ENCODE data around the gene HOXB1. TPM values are rescaled to one million over a fixed set of nuclear protein-coding genes. Genes with fewer than 3 reads are reported as not detected.

Gene HOXB1
- total RNA-seq, 4 donors from 2014 or later, result not detected

DNA sequence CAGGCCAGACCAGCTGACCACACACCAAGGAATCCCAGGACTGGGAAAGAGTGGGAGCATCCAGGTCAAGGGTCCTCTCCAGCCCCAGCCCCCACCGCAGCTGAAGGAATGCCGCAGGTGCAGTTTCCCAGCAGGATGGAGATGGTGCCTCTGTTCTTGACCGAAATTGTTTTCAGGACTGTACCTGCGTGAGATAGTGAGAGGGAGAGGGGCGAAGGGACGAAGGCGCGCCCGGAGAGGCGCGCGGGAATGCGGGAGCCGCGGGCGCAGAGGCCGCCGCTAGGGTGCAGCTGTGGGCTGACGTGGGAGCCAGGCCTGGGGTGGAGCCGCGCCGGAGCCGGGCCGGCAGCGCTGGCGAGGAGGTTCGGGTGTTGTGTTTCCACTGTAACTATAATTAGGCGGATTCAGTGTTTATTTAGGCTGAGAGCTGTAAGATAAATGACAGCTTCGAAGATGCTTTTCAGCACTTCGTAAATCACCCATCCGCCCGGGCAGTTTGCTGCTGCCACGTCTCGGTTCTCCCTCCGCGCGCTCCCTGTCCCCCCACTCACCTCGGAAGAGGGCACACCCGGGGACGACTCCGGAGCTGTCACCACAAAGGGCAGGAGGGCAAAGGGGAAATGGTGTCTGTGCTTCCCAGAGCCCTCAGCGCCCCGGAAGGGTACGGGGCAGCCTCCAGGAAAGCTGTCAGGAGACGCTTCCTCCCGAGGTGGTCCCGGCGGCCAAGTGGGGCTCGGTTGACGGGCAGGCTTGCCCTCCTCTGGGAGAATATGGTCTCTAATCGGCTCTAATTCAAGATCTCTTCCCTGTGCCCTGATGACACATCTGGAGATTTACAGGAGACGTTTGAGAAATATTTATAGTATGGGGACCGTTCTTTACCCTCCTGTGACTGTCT lies 38.2 kb downstream of the HOXB1 start:
- 11% methylated on average over 41 of the region's 53 CpGs for WGBS
- DNase-seq (ENCODE audit: low spot score in 2 of 2), result peak; percentile 80 to 85
- peaks cover 12% of the 10 kb centered on the region for H3K4me1 ChIP-seq
- peak overlapping the region; percentile 43 for H3K4me3 ChIP-seq
- H3K9me3 ChIP-seq, result no peaks in the 10 kb centered on the region
- no peak overlapping the region for H3K27ac ChIP-seq
- H3K36me3 ChIP-seq, result no peaks in the 10 kb centered on the region
- H3K27me3 ChIP-seq, result no peaks in the 10 kb centered on the region
- TF ChIP-seq, protein P1, sequence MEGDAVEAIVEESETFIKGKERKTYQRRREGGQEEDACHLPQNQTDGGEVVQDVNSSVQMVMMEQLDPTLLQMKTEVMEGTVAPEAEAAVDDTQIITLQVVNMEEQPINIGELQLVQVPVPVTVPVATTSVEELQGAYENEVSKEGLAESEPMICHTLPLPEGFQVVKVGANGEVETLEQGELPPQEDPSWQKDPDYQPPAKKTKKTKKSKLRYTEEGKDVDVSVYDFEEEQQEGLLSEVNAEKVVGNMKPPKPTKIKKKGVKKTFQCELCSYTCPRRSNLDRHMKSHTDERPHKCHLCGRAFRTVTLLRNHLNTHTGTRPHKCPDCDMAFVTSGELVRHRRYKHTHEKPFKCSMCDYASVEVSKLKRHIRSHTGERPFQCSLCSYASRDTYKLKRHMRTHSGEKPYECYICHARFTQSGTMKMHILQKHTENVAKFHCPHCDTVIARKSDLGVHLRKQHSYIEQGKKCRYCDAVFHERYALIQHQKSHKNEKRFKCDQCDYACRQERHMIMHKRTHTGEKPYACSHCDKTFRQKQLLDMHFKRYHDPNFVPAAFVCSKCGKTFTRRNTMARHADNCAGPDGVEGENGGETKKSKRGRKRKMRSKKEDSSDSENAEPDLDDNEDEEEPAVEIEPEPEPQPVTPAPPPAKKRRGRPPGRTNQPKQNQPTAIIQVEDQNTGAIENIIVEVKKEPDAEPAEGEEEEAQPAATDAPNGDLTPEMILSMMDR (IDR thresholded peaks at IDR 0.05), result peak; percentile 83 to 87
- TF ChIP-seq EP300 (IDR thresholded peaks at IDR 0.05), result no peak

DNA sequence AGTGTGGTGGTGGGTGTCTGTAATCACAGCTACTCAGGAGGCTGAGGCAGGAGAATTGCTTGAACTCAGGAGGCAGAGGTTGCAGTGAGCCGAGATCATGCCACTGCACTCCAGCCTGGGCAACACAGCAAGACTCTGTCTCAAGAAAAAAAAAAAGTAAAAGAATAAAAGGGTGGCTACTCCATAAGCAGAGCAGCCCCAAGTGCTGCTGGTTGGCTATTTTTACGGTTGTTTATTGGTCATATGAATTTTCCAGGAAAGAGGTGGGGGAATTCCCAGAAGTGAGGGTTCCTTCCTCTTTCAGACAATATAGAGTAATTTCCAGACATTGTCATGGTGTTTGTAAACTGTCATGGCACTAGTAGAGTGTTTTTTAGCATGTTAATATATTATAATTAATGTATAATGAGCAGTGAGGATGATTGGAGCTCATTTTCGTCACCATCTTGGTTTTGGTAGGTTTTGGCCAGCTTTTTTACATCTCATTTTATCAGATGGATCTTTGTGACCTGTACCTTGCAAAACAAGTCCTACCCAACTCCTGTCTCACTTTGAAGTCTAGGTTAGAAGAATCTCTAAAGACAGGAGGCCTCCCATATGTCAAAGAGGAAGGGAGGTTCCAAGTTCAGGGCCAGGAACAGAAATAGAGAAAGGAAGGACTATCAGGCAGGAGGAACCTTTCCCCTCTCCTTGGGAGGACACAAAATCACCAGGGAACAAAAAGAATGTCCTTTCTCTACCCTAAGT lies 39.1 kb downstream of the HOXB1 start:
- TF ChIP-seq, protein P1 (IDR thresholded peaks at IDR 0.05), result no peak
- no peak for TF ChIP-seq EP300 (IDR thresholded peaks at IDR 0.05)
- no peak for TF ChIP-seq POLR2A (IDR thresholded peaks at IDR 0.05)
- TF ChIP-seq POLR2AphosphoS5 (IDR thresholded peaks at IDR 0.05), result no peak
- H3K4me1 ChIP-seq, result peaks cover 12% of the 10 kb centered on the region
- DNase-seq (ENCODE audit: low spot score in 2 of 2), result no peak
- WGBS, result 81% methylated on average over 3 of the region's 3 CpGs
- no peaks in the 10 kb centered on the region for H3K27me3 ChIP-seq
- H3K4me3 ChIP-seq, result no peak overlapping the region
- no peaks in the 10 kb centered on the region for H3K9me3 ChIP-seq
- H3K27ac ChIP-seq, result no peak overlapping the region
- H3K36me3 ChIP-seq, result no peaks in the 10 kb centered on the region

DNA sequence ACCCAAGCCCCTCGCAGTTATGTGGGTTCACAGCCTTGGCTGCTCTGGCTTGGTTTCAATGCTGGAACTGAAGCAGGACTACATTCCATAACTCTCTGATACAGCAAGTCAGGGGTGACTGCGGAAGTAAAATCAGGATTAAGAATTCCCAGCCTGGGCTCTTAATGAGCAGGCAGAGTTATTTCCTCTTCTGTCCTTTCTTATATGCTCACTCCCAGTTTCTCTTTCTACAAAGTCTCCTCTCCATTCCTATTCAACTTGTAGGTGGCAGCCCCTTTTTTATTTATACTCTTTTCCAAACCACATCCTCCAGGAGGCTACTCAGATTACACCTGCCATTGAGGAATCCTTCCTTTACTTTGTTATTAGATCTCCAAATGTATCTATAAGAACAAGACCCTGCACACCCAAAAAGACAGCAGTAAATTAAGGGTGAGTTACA lies 40.3 kb downstream of the HOXB1 start:
- DNase-seq (ENCODE audit: low spot score in 2 of 2), result no peak
- 60% methylated on average over 2 of the region's 2 CpGs for WGBS
- H3K4me1 ChIP-seq, result peaks cover 12% of the 10 kb centered on the region
- no peak for TF ChIP-seq EP300 (IDR thresholded peaks at IDR 0.05)
- no peak for TF ChIP-seq POLR2AphosphoS5 (IDR thresholded peaks at IDR 0.05)
- no peak for TF ChIP-seq POLR2A (IDR thresholded peaks at IDR 0.05)
- TF ChIP-seq, protein P1 (IDR thresholded peaks at IDR 0.05), result no peak
- H3K27ac ChIP-seq, result no peak overlapping the region
- H3K9me3 ChIP-seq, result no peaks in the 10 kb centered on the region
- no peaks in the 10 kb centered on the region for H3K36me3 ChIP-seq
- H3K27me3 ChIP-seq, result peaks cover 2% of the 10 kb centered on the region
- H3K4me3 ChIP-seq, result no peak overlapping the region

DNA sequence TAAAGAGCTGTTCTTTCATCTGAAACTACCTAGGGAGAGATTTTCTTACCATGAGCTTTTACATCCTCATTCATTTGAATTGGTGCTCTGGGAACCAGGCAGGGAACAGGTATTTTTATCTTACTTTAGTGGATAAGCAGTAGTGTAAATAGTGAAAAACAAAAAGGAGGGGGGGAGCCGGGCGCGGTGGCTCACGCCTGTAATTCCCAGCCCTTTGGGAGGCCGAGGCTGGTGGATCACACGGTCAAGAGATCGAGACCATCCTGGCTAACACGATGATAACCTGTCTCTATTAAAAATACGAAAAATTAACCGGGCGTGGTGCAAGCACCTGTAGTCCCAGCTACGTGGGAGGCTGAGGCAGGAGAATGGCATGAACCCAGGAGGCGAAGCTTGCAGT lies 41.0 kb downstream of the HOXB1 start:
- Histone ChIP-seq H3K4me1 (peaks cover 12% of the 10 kb centered on the region), H3K4me3 (no peak overlapping the region), H3K36me3 (no peaks in the 10 kb centered on the region), H3K27me3 (peaks cover 2% of the 10 kb centered on the region), H3K27ac (no peak overlapping the region), H3K9me3 (no peaks in the 10 kb centered on the region)
- no peak for DNase-seq (ENCODE audit: low spot score in 2 of 2)
- TF ChIP-seq, protein P1 (IDR thresholded peaks at IDR 0.05), result no peak
- TF ChIP-seq POLR2AphosphoS5 (IDR thresholded peaks at IDR 0.05) (no peak), POLR2A (IDR thresholded peaks at IDR 0.05) (no peak), EP300 (IDR thresholded peaks at IDR 0.05) (no peak)
- 89% methylated on average over 13 of the region's 13 CpGs for WGBS

DNA sequence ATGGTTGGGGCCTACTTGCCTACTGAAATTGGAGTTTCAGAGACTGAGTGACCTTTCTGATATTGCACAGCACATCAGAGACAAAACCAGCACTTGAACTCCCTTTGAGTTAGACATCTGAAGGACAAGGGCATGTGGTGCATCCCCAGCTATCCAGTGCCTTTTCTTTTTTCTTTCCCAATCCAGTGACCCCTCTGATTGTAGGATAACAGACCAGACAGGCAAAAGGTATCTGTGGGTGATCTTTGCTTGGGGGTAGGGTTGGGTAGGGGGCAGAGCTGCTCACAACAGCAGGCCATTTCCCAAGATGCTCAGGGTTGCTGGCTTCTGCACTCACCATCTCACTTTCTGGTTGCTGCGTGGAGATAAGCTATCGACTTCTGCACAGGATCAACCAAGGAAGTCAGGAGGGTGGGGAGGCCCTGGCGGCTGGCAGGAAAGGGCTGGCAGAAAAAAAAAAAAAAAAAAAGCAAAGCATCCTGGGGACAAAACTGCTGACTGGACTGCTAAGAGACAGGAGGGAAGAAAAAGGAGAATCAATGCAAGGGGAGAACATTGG lies 42.2 kb downstream of the HOXB1 start:
- DNase-seq (ENCODE audit: low spot score in 2 of 2), result no peak

More for the DNA sequence above, 42.2 kb downstream of the HOXB1 start:
- H3K36me3 ChIP-seq, result no peaks in the 10 kb centered on the region
- no peaks in the 10 kb centered on the region for H3K9me3 ChIP-seq
- TF ChIP-seq EP300 (IDR thresholded peaks at IDR 0.05), result no peak
- no peak for TF ChIP-seq POLR2AphosphoS5 (IDR thresholded peaks at IDR 0.05)
- TF ChIP-seq, protein P1 (IDR thresholded peaks at IDR 0.05), result no peak
- no peak for TF ChIP-seq POLR2A (IDR thresholded peaks at IDR 0.05)
- H3K4me1 ChIP-seq, result peaks cover 13% of the 10 kb centered on the region
- no peak overlapping the region for H3K27ac ChIP-seq
- H3K27me3 ChIP-seq, result peaks cover 2% of the 10 kb centered on the region
- H3K4me3 ChIP-seq, result no peak overlapping the region
- 70% methylated on average over 3 of the region's 3 CpGs for WGBS

All from suprapubic skin (tissue), 4 donors.